Activated CD4-positive, alpha-beta T cell treated with anti-CD3 and anti-CD28 coated beads for 24 hours (primary cell): ENCODE data around the gene FAF1.
"Not testable (repeated sequence)": the region's sequence is repeated elsewhere in the genome, so short reads cannot be mapped to it uniquely, and the experiment has no call there.

ENCODE experiments used
- DNase-seq, 2 donors: peaks; one replicate each; pipeline ENCODE4 v3.0.0-alpha.2; 2020; ENCODE audit warnings: low read depth in 2 of 2

The FAF1 gene

GRCh38 chr1:50959913-50960844 lies at the start of gene FAF1:
Gene FAF1, minus strand, starts transcription at chr1:50960267. Its CDS starts 456 bp downstream, at chr1:50959811.
- peak; percentile 92 to 93 for DNase-seq

- no peak for DNase-seq
These were observed 49.3 kb upstream of the FAF1 start for GRCh38 chr1:51009381-51009780.

GRCh38 chr1:51005549-51005948 lies 45.5 kb upstream of the FAF1 start:
- not testable (repeated sequence) for DNase-seq

- DNase-seq = no peak
These were observed 42.4 kb upstream of the FAF1 start for GRCh38 chr1:51002516-51002915.

GRCh38 chr1:51000651-51001050 lies 40.6 kb upstream of the FAF1 start:
- no peak for DNase-seq

GRCh38 chr1:51000160-51000559 lies 40.1 kb upstream of the FAF1 start:
- no peak for DNase-seq

GRCh38 chr1:50999375-50999774 lies 39.3 kb upstream of the FAF1 start:
- DNase-seq = not testable (repeated sequence)

- no peak for DNase-seq
These were observed 36.0 kb upstream of the FAF1 start for GRCh38 chr1:50996083-50996482.

GRCh38 chr1:50995651-50996050 lies 35.6 kb upstream of the FAF1 start:
- DNase-seq = no peak

- no peak for DNase-seq
These were observed 34.9 kb upstream of the FAF1 start for GRCh38 chr1:50994997-50995396.

- no peak for DNase-seq
These were observed 33.6 kb upstream of the FAF1 start for GRCh38 chr1:50993645-50994044.

GRCh38 chr1:50992532-50993318 lies 32.7 kb upstream of the FAF1 start:
- DNase-seq = no peak

- DNase-seq = no peak
These were observed 29.6 kb upstream of the FAF1 start for GRCh38 chr1:50989694-50990093.

- DNase-seq = no peak
These were observed 26.6 kb upstream of the FAF1 start for GRCh38 chr1:50986653-50987052.

GRCh38 chr1:50985094-50985493 lies 25.0 kb upstream of the FAF1 start:
- DNase-seq = no peak

- DNase-seq = no peak
These were observed 23.2 kb upstream of the FAF1 start for GRCh38 chr1:50983219-50983802.

- DNase-seq = no peak
These were observed 22.5 kb upstream of the FAF1 start for GRCh38 chr1:50982611-50983010.

GRCh38 chr1:50981741-50982140 lies 21.7 kb upstream of the FAF1 start:
- no peak for DNase-seq

- no peak for DNase-seq
These were observed 20.4 kb upstream of the FAF1 start for GRCh38 chr1:50980505-50980904.

- no peak for DNase-seq
These were observed 19.9 kb upstream of the FAF1 start for GRCh38 chr1:50979937-50980336.

- DNase-seq = no peak
These were observed 19.1 kb upstream of the FAF1 start for GRCh38 chr1:50978852-50979781.
